Immature natural killer cell (primary cell): Measurements from ENCODE around the gene PTGR1. TPM values are rescaled to one million over a fixed set of nuclear protein-coding genes. Genes with fewer than 3 reads are reported as not detected.
A peak's percentile ranks its signal among the peaks of the same experiment; 100 is the strongest.
"Not testable (repeated sequence)": the region's sequence is repeated elsewhere in the genome, so short reads cannot be mapped to it uniquely, and the experiment has no call there.

ENCODE experiments used
- DNase-seq, 3 donors: peaks; one replicate each; pipeline ENCODE4 v3.0.0; 2022; ENCODE audit warnings: mixed read lengths in 1 of 3
- H3K27ac Mint-ChIP-seq, 6 donors: one replicate each; pipeline ENCODE4 v1.8.0; 2020; ENCODE audit warnings: mixed read lengths in 6 of 6, mild to moderate bottlenecking in 5 of 6, inconsistent platforms in 4 of 6, moderate library complexity in 3 of 6
- H3K27me3 Mint-ChIP-seq, 3 donors: one replicate each; pipeline ENCODE4 v1.8.0; 2020 to 2021; ENCODE audit warnings: low read depth in 3 of 3, mild to moderate bottlenecking in 3 of 3, mixed read lengths in 3 of 3, moderate library complexity in 3 of 3, inconsistent platforms in 1 of 3
- H3K36me3 Mint-ChIP-seq, 3 donors: one replicate each; pipeline ENCODE4 v1.8.0; 2020; ENCODE audit warnings: mixed read lengths in 3 of 3, inconsistent platforms in 2 of 3, mild to moderate bottlenecking in 2 of 3
- H3K4me1 Mint-ChIP-seq, 2 donors: one replicate each; pipeline ENCODE4 v1.8.0; 2020; ENCODE audit warnings: inconsistent platforms in 2 of 2, mild to moderate bottlenecking in 2 of 2, mixed read lengths in 2 of 2, moderate library complexity in 1 of 2
- H3K4me3 Mint-ChIP-seq, 5 donors: one replicate each; pipeline ENCODE4 v1.8.0; 2020; ENCODE audit warnings: mild to moderate bottlenecking in 5 of 5, mixed read lengths in 5 of 5, inconsistent platforms in 3 of 5, moderate library complexity in 3 of 5
- H3K9me3 Mint-ChIP-seq, 6 donors: one replicate each; pipeline ENCODE4 v1.8.0; 2020; ENCODE audit warnings: mild to moderate bottlenecking in 6 of 6, mixed read lengths in 6 of 6, inconsistent platforms in 4 of 6, moderate library complexity in 3 of 6
- polyA plus RNA-seq, 3 donors: library from polyadenylated mRNA; unstranded; fragments of 300-500 nt; fragmentation: Illumina TruSeq; gene quantifications; one replicate each; pipeline ENCODE4 v1.2.3, GENCODE V29; 2021

PTGR1 gene
- polyA plus RNA-seq, 3 donors from 2014 or later, result 0.34 TPM; not detected in 2

DNA sequence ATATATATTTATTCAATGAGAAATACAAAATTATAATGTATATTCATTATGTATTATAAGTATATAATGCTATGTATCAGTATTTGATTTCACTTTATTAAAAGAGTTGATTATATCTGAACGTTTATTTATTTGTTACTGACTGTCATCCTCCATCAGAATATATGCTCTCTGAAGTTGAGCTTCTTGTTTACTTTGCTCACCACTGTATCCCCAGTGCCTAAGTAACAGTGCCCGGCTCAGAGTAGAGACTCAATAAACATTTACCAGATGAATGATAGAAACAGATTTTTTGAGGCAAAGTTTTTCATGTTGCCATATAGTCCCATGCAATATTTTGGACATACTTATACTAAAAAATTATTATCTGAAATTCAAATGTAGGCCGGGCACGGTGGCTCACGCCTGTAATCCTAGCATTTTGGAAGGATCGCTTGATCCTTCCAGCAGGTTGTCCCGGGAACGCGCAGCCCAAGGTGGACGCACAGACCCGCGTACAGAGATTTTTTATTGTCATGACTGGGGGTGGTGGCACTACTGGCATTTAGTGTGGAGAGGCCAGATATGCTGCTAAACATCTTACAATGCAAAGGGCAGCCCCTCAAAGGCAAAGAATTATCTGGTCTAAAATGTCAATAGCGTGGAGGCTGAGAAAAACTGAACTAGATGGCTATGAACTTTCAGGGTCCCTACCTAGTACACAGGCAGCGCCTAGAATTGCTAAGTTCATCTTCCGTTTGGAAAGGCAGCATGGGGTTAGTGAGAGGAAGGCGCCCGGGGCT lies 30.9 kb upstream of the PTGR1 start:
- Mint-ChIP-seq H3K4me3 (peak overlapping the region; percentile 93 to 100 (median 96)), H3K9me3 (no peaks in the 10 kb centered on the region), H3K27ac (peak overlapping the region; percentile 88 to 92 (median 90)), H3K27me3 (peaks cover 5 to 10% (median 5%) of the 10 kb centered on the region in 3 donors), H3K36me3 (no peaks in the 10 kb centered on the region), H3K4me1 (peaks cover 32 to 48% of the 10 kb centered on the region in 2 donors)
- DNase-seq, result no peak

GRCh38 chr9:111628411-111628810 lies 29.0 kb upstream of the PTGR1 start:
- no peak for DNase-seq
- Mint-ChIP-seq H3K4me1 (peaks cover 27 to 29% of the 10 kb centered on the region in 2 donors), H3K9me3 (no peaks in the 10 kb centered on the region), H3K4me3 (no peak overlapping the region), H3K27ac (no peak overlapping the region), H3K27me3 (peaks cover 5 to 13% (median 5%) of the 10 kb centered on the region in 3 donors), H3K36me3 (no peaks in the 10 kb centered on the region)

- Mint-ChIP-seq H3K27ac (no peak overlapping the region), H3K27me3 (peaks cover 3 to 12% (median 8%) of the 10 kb centered on the region in 3 donors), H3K4me3 (no peak overlapping the region), H3K9me3 (no peaks in the 10 kb centered on the region), H3K4me1 (peaks cover 17 to 19% of the 10 kb centered on the region in 2 donors), H3K36me3 (no peaks in the 10 kb centered on the region)
- no peak for DNase-seq
Measured at GRCh38 chr9:111627260-111627963, 28.0 kb upstream of the PTGR1 start.

DNA sequence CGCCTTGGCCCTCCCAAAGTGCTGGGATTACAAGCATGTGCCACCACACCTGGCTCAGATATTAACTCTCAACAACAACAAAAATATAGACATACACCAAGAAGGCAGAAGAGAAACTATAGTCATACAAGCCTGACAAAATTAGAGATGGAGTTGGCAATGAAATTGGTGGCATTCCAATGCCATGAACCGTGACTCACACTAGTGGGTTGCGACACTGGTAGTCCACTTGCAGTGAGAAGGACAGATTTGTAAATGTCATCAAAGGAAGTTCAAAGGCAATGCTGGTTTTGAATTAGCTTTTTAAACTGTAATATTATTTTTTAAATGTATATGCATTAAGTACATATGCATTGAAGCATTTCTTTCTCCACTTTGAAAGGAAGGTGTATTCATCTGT lies 23.2 kb upstream of the PTGR1 start:
- Mint-ChIP-seq H3K27ac (no peak overlapping the region), H3K4me1 (no peaks in the 10 kb centered on the region), H3K36me3 (no peaks in the 10 kb centered on the region), H3K9me3 (no peaks in the 10 kb centered on the region), H3K27me3 (peaks cover 4 to 6% (median 6%) of the 10 kb centered on the region in 3 donors), H3K4me3 (no peak overlapping the region)
- DNase-seq, result no peak

DNA sequence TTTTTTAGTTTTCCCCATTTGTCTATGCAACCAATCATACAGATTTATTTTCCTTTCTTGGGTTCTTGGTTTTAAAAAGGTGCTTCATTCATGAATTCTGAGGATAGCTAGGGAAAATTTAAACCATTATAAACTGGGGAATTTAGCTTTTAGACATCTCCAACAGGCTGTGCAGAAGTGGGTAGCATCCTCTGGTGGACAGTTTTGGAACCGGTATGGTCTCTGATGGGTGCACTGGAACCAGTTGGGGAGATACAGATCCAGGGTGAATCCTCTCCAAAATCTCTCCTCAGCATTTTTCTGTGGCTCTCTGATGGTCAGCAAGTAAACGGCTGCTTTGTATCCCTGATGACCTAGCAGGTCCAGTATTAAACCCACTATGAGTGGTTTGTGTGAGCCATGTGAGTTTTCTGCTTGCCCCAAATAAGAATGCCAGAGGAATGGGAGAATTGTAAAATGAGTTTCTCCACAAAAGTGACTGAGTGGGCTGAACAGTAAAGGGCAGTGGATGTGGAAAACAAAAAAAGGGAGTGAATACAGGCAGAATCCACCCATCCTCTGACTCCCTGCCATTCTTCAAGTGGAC lies 22.5 kb upstream of the PTGR1 start:
- peaks cover 4 to 6% (median 6%) of the 10 kb centered on the region in 3 donors for H3K27me3 Mint-ChIP-seq
- no peaks in the 10 kb centered on the region for H3K36me3 Mint-ChIP-seq
- no peaks in the 10 kb centered on the region for H3K9me3 Mint-ChIP-seq
- no peak overlapping the region for H3K27ac Mint-ChIP-seq
- H3K4me1 Mint-ChIP-seq, result no peaks in the 10 kb centered on the region
- peak in 1 of 3 donors; percentile 30 for DNase-seq
- H3K4me3 Mint-ChIP-seq, result no peak overlapping the region

DNA sequence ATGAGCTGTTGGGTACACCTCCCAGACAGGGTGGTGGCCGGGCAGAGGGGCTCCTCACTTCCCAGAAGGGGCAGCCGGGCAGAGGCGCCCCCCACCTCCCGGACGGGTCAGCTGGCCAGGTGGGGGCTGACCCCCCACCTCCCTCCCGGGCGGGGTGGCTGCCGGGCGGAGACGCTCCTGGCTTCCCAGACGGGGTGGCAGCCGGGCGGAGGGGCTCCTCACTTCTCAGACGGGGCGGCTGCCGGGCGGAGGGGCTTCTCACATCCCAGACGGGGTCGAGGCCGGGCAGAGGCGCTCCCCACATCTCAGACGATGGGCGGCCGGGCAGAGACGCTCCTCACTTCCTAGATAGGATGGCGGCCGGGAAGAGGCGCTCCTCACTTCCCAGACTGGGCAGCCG lies 17.9 kb upstream of the PTGR1 start:
- H3K9me3 Mint-ChIP-seq, H3K27ac Mint-ChIP-seq, H3K36me3 Mint-ChIP-seq, H3K4me3 Mint-ChIP-seq, H3K27me3 Mint-ChIP-seq, DNase-seq, H3K4me1 Mint-ChIP-seq: not testable (repeated sequence)

DNA sequence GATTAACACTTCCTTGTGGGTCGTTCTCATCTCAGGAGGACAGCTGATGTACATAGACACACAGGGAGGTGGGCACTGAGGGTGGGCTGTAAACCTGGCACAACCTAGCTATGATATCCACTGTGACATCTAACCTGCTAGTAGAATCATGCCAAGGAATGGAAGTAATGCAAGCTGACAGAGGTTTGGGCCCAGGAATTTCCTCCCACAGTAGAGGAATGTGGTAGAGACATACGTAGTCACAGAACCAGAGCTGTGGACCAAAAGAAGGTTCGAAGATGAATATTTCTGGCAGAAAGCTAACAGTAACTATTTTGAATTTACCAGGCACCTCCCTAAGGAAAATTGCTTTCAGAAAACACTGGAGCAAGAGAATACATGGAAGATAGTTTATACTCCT lies 16.5 kb upstream of the PTGR1 start:
- Mint-ChIP-seq H3K27me3 (peaks cover 7 to 10% (median 10%) of the 10 kb centered on the region in 3 donors), H3K4me1 (no peaks in the 10 kb centered on the region), H3K36me3 (no peaks in the 10 kb centered on the region), H3K4me3 (no peak overlapping the region), H3K9me3 (no peaks in the 10 kb centered on the region), H3K27ac (no peak overlapping the region)
- DNase-seq, result no peak

- no peak for DNase-seq
- H3K27ac Mint-ChIP-seq, result no peak overlapping the region
- no peaks in the 10 kb centered on the region for H3K36me3 Mint-ChIP-seq
- H3K27me3 Mint-ChIP-seq, result peaks cover 7 to 13% (median 8%) of the 10 kb centered on the region in 3 donors
- no peaks in the 10 kb centered on the region for H3K4me1 Mint-ChIP-seq
- H3K9me3 Mint-ChIP-seq, result no peaks in the 10 kb centered on the region
- no peak overlapping the region for H3K4me3 Mint-ChIP-seq
Measured at GRCh38 chr9:111613436-111614040, 14.1 kb upstream of the PTGR1 start.

GRCh38 chr9:111610845-111611244 lies 11.4 kb upstream of the PTGR1 start:
- H3K4me1 Mint-ChIP-seq, result no peaks in the 10 kb centered on the region
- H3K9me3 Mint-ChIP-seq, result no peaks in the 10 kb centered on the region
- no peak overlapping the region for H3K27ac Mint-ChIP-seq
- peaks cover 5 to 11% (median 8%) of the 10 kb centered on the region in 3 donors for H3K27me3 Mint-ChIP-seq
- DNase-seq, result no peak
- H3K4me3 Mint-ChIP-seq, result no peak overlapping the region
- H3K36me3 Mint-ChIP-seq, result no peaks in the 10 kb centered on the region

DNA sequence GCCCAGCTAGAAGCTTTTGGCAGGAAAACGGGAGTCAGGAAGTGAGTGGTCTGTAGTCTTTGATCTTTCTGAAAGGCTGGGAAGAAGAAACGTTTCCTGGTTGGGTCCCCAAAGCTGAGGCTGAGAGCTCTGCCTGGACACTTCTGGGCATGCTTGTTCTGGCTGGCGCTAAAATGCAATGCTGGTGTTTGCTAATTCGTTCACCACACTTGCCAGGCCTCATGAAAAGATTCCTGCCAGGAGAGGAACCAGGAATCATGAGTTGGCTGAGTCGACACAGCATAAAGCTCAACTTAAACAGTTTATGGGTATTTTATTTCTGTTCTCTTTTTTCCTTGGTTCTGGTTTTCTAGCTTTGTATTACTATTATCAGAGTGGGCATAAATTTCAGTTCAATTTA lies 10.7 kb upstream of the PTGR1 start:
- H3K4me3 Mint-ChIP-seq, result no peak overlapping the region
- DNase-seq, result no peak
- peaks cover 5 to 11% (median 10%) of the 10 kb centered on the region in 3 donors for H3K27me3 Mint-ChIP-seq
- no peaks in the 10 kb centered on the region for H3K36me3 Mint-ChIP-seq
- H3K9me3 Mint-ChIP-seq, result no peaks in the 10 kb centered on the region
- no peak overlapping the region for H3K27ac Mint-ChIP-seq
- no peaks in the 10 kb centered on the region for H3K4me1 Mint-ChIP-seq

DNA sequence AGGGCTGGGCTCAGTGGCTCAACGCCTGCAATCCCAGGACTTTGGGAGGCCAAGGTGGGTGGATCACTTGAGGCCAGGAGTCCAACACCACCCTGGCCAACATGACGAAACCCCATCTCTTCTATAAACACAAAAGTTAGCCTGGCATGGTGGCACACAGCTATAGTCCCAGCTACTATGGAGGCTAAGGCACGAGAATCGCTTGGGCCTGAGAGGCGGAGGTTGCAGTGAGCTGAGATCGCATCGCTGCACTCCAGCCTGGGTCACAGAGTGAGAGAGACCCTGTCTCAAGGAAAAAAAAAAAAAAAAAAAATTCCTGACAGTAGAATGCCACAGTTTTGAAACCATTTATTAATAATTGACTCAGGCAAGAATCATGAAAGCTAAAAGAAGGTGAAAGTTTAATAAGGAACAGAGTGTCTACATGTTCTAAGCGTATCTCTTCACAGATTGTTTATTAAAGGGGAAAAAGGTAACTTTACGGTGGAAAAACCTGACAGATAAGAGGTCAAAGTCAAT lies 5.7 kb upstream of the PTGR1 start:
- Mint-ChIP-seq H3K27ac (no peak overlapping the region), H3K4me1 (peaks cover 0 to under 1% of the 10 kb centered on the region in 2 donors), H3K9me3 (no peaks in the 10 kb centered on the region), H3K27me3 (peaks cover 7 to 12% (median 12%) of the 10 kb centered on the region in 3 donors), H3K4me3 (no peak overlapping the region), H3K36me3 (peaks cover 0 to 5% (median 0%) of the 10 kb centered on the region in 3 donors)
- no peak for DNase-seq

- no peaks in the 10 kb centered on the region for H3K9me3 Mint-ChIP-seq
- H3K36me3 Mint-ChIP-seq, result peaks cover 0 to 5% (median 0%) of the 10 kb centered on the region in 3 donors
- H3K27me3 Mint-ChIP-seq, result peaks cover 8 to 16% (median 14%) of the 10 kb centered on the region in 3 donors
- DNase-seq, result no peak
- H3K4me1 Mint-ChIP-seq, result peaks cover 7 to 9% of the 10 kb centered on the region in 2 donors
- H3K27ac Mint-ChIP-seq, result no peak overlapping the region
- no peak overlapping the region for H3K4me3 Mint-ChIP-seq
Measured at GRCh38 chr9:111604054-111604615, 4.7 kb upstream of the PTGR1 start.

- Mint-ChIP-seq H3K27ac (no peak overlapping the region), H3K4me3 (no peak overlapping the region), H3K36me3 (peaks cover 0 to 5% (median 0%) of the 10 kb centered on the region in 3 donors), H3K27me3 (peaks cover 12 to 23% (median 19%) of the 10 kb centered on the region in 3 donors), H3K9me3 (peaks cover 0 to 2% (median 0%) of the 10 kb centered on the region in 6 donors), H3K4me1 (peaks cover 18% of the 10 kb centered on the region in 2 donors)
- no peak for DNase-seq
Measured at GRCh38 chr9:111603041-111603440, 3.6 kb upstream of the PTGR1 start.
